HepG2 (cell line): ENCODE results near the gene ORMDL3. TPM values are rescaled to one million over a fixed set of nuclear protein-coding genes. Genes with fewer than 3 reads are reported as not detected.

ENCODE experiments used
- ARNT2 ChIP-seq: sonication (generic); formaldehyde crosslinking; IDR thresholded peaks from 2 replicates; pipeline ENCODE4 v1.8.0; 2022; ENCODE audit warnings: mild to moderate bottlenecking, low read depth, missing genetic modification reagents, moderate library complexity
- FOXK1 ChIP-seq: sonication (generic); formaldehyde crosslinking; IDR thresholded peaks from 2 replicates; pipeline ENCODE4 v1.4.0; 2020; ENCODE audit warnings: low read depth, missing genetic modification reagents, borderline replicate concordance
- GATA4 ChIP-seq: sonication (generic); IDR thresholded peaks from 2 replicates; pipeline ENCODE4 v1.6.1; 2016; ENCODE audit warnings: antibody characterized with exemption, low read depth, borderline replicate concordance
- GRHL1 ChIP-seq: sonication (generic); formaldehyde crosslinking; conservative IDR thresholded peaks from 2 replicates; pipeline ENCODE4 v1.8.0; 2022; ENCODE audit warnings: missing genetic modification reagents
- HOMEZ ChIP-seq: IDR thresholded peaks from 2 replicates; pipeline ENCODE4 v1.6.1; 2016; ENCODE audit warnings: low read depth
- KLF16 ChIP-seq, 2 experiments: sonication (generic) in 1 of 2; formaldehyde crosslinking in 1 of 2; IDR thresholded peaks; 2 replicates each; pipeline versions ENCODE4 v1.6.1 to v1.8.0; 2016 to 2023; ENCODE audit warnings: missing genetic modification reagents in 2 of 2, missing compliant biosample characterization in 1 of 2
- MXD4 ChIP-seq: IDR thresholded peaks from 2 replicates; pipeline ENCODE4 v1.6.1; 2016; ENCODE audit warnings: mild to moderate bottlenecking, missing biosample characterization, missing genetic modification reagents
- NCOA2 ChIP-seq: sonication (generic); formaldehyde crosslinking; IDR thresholded peaks from 2 replicates; pipeline ENCODE4 v1.8.0; 2022; ENCODE audit warnings: inconsistent platforms
- PHF5A ChIP-seq: IDR thresholded peaks from one replicate; pipeline ENCODE4 v1.6.1; 2018; ENCODE audit warnings: low read depth, missing genetic modification reagents; ENCODE audit not compliant: unreplicated experiment
- RCOR2 ChIP-seq: IDR thresholded peaks from 2 replicates; pipeline ENCODE4 v1.6.1; 2016; ENCODE audit warnings: missing biosample characterization, missing genetic modification reagents
- RORA ChIP-seq: sonication (generic); formaldehyde crosslinking; IDR thresholded peaks from 2 replicates; pipeline ENCODE4 v1.5.0; 2020; ENCODE audit warnings: mild to moderate bottlenecking, missing genetic modification reagents, moderate library complexity
- RXRA ChIP-seq: sonication (generic); formaldehyde crosslinking; IDR thresholded peaks from 2 replicates; pipeline ENCODE4 v1.5.1; 2020; ENCODE audit warnings: missing genetic modification reagents
- ZBTB2 ChIP-seq: sonication (generic); formaldehyde crosslinking; IDR thresholded peaks from 2 replicates; pipeline ENCODE4 v1.8.0; 2022; ENCODE audit warnings: low read depth, missing genetic modification reagents
- ZGPAT ChIP-seq: IDR thresholded peaks from 2 replicates; pipeline ENCODE4 v1.6.1; 2016; ENCODE audit warnings: mild to moderate bottlenecking
- ZNF230 ChIP-seq: sonication (generic); formaldehyde crosslinking; IDR thresholded peaks from 2 replicates; pipeline ENCODE4 v1.4.0; 2020; ENCODE audit warnings: mild to moderate bottlenecking, missing genetic modification reagents
- ZNF510 ChIP-seq: sonication (generic); formaldehyde crosslinking; IDR thresholded peaks from 2 replicates; pipeline ENCODE4 v1.4.0; 2020; ENCODE audit warnings: low read depth, mild to moderate bottlenecking, missing genetic modification reagents
- ZNF552 ChIP-seq: sonication (generic); formaldehyde crosslinking; IDR thresholded peaks from 2 replicates; pipeline ENCODE4 v1.9.0; 2022; ENCODE audit warnings: missing genetic modification reagents, mild to moderate bottlenecking, borderline replicate concordance
- ZNF607 ChIP-seq: sonication (generic); formaldehyde crosslinking; IDR thresholded peaks from 2 replicates; pipeline ENCODE4 v1.5.1; 2020; ENCODE audit warnings: missing genetic modification reagents, mild to moderate bottlenecking, borderline replicate concordance
- ZNF619 ChIP-seq: sonication (generic); formaldehyde crosslinking; IDR thresholded peaks from 2 replicates; pipeline ENCODE4 v1.4.0; 2020; ENCODE audit warnings: mild to moderate bottlenecking, missing genetic modification reagents
- ZNF746 ChIP-seq: sonication (generic); formaldehyde crosslinking; IDR thresholded peaks from 2 replicates; pipeline ENCODE4 v1.8.0; 2022; ENCODE audit warnings: mild to moderate bottlenecking, missing genetic modification reagents
- ZNF782 ChIP-seq: sonication (generic); formaldehyde crosslinking; IDR thresholded peaks from 2 replicates; pipeline ENCODE4 v1.4.0; 2020; ENCODE audit warnings: missing genetic modification reagents, mild to moderate bottlenecking, borderline replicate concordance
- ZNF790 ChIP-seq: sonication (generic); formaldehyde crosslinking; IDR thresholded peaks from 2 replicates; pipeline ENCODE4 v1.8.0; 2022; ENCODE audit warnings: missing genetic modification reagents, mild to moderate bottlenecking, borderline replicate concordance
- ZNF883 ChIP-seq: sonication (generic); formaldehyde crosslinking; IDR thresholded peaks from 2 replicates; pipeline ENCODE4 v1.5.1; 2020; ENCODE audit warnings: mild to moderate bottlenecking, missing genetic modification reagents; ENCODE audit errors: not compliant biosample characterization
- ZSCAN12 ChIP-seq: sonication (generic); formaldehyde crosslinking; IDR thresholded peaks from 2 replicates; pipeline ENCODE4 v1.9.0; 2021; ENCODE audit warnings: mild to moderate bottlenecking, missing genetic modification reagents
- polyA plus RNA-seq, 8 experiments: library from polyadenylated mRNA; depleted of rRNA in 3 of 8; stranded (reverse) in 7 of 8; unstranded in 1 of 8; fragments of >200 nt; fragmentation: Illumina TruSeq in 4 of 8; extraction: Trizol in 4 of 8; gene quantifications; 2 replicates each; pipeline versions ENCODE4 v1.2.1 to v1.2.3, GENCODE V29; 2011 to 2016; ENCODE audit warnings: low read depth in 4 of 8, missing spikeins in 1 of 8, mixed read lengths in 1 of 8; ENCODE audit not compliant: insufficient read depth in 1 of 8
- total RNA-seq, 5 experiments: library from RNA; depleted of rRNA; stranded (reverse); fragments of >200 nt; fragmentation: Illumina TruSeq; extraction: Trizol; gene quantifications; 2 replicates each; pipeline ENCODE4 v1.2.3, GENCODE V29; 2016; ENCODE audit warnings: low read depth in 1 of 5

Gene ORMDL3
- total and polyA plus RNA-seq, 2 of the 13 experiments (the other 11 are each of a cell fraction or from before 2014, with no cell fraction given) = 181 to 384 TPM

- TF ChIP-seq FOXK1 (CRISPR knock-in tag) = peak; percentile 97
- TF ChIP-seq ZBTB2 = peak; percentile 96
- TF ChIP-seq PHF5A (CRISPR knock-in tag) = no peak
- TF ChIP-seq ZNF790 (CRISPR knock-in tag) = peak; percentile 5
- no peak for TF ChIP-seq GRHL1 (CRISPR knock-in tag)
- no peak for TF ChIP-seq GATA4
- TF ChIP-seq ZNF746 (CRISPR knock-in tag) = peak; percentile 54
- TF ChIP-seq ZNF552 = no peak
- TF ChIP-seq HOMEZ = peak; percentile 12; the same call in 1 of the 2 replicates
- no peak for TF ChIP-seq RCOR2 (CRISPR knock-in tag)
- no peak; the same call in 1 of the 2 replicates for TF ChIP-seq ZNF782 (CRISPR knock-in tag)
- no peak; the same call in 1 of the 2 replicates for TF ChIP-seq ZSCAN12 (CRISPR knock-in tag)
- TF ChIP-seq NCOA2 = no peak
- TF ChIP-seq ARNT2 (CRISPR knock-in tag) = peak; percentile 27; the same call in 1 of the 2 replicates
- peak; percentile 85 for TF ChIP-seq ZGPAT (CRISPR knock-in tag)
- peak; percentile 28; the same call in 1 of the 2 replicates for TF ChIP-seq ZNF607 (CRISPR knock-in tag)
- TF ChIP-seq ZNF230 (CRISPR knock-in tag) = peak; percentile 77
- TF ChIP-seq ZNF883 (CRISPR knock-in tag) = no peak
- TF ChIP-seq RXRA = peak; percentile 74
- TF ChIP-seq MXD4 (CRISPR knock-in tag) = 0 out of 2 replicates have a peak, but pooled peaks have one; percentile 68
- TF ChIP-seq ZNF619 = peak; percentile 29; the same call in 1 of the 2 replicates
- no peak for TF ChIP-seq RORA
- TF ChIP-seq ZNF510 (CRISPR knock-in tag) = 0 out of 2 replicates have a peak, but pooled peaks have one; percentile 73
- TF ChIP-seq KLF16 (CRISPR knock-in tag; IDR thresholded peaks at IDR 0.05) = peak; percentile 48 to 87; a peak in 1 of 4 replicates
Measured at GRCh38 chr17:39927101-39927928, at the start of gene ORMDL3, which contains the start of gene LRRC3C (continued).
